T-helper 2 cell (primary cell): ENCODE data around the gene KREMEN1.

Experiments
- DNase-seq, 5 experiments: peaks; one replicate each; pipeline versions ENCODE4 v3.0.0 to v3.0.0-alpha.2; 2012 to 2022

KREMEN1 gene

GRCh38 chr22:29048822-29049654 is 23.8 kb upstream of the KREMEN1 start:
- no peak for DNase-seq

- DNase-seq: no peak
Observed at GRCh38 chr22:29049655-29050263, 23.1 kb upstream of the KREMEN1 start.

- DNase-seq: no peak
Observed at GRCh38 chr22:29050457-29050856, 22.4 kb upstream of the KREMEN1 start.

GRCh38 chr22:29053048-29053702 is 19.7 kb upstream of the KREMEN1 start:
- DNase-seq: no peak

- no peak for DNase-seq
Observed at GRCh38 chr22:29054251-29054767, 18.5 kb upstream of the KREMEN1 start.

- no peak for DNase-seq
Observed at GRCh38 chr22:29055192-29055830, 17.5 kb upstream of the KREMEN1 start.

- no peak for DNase-seq
Observed at GRCh38 chr22:29056472-29056871, 16.4 kb upstream of the KREMEN1 start.

- no peak for DNase-seq
Observed at GRCh38 chr22:29060251-29060869, 12.5 kb upstream of the KREMEN1 start.

- DNase-seq: no peak
Observed at GRCh38 chr22:29060931-29061330, 11.9 kb upstream of the KREMEN1 start.

- no peak for DNase-seq
Observed at GRCh38 chr22:29061773-29062172, 11.1 kb upstream of the KREMEN1 start, which contains the start of gene C22orf31. TSS of gene C22orf31 (minus strand) at chr22:29061831. CDS start at chr22:29061792, 39 bp downstream.

GRCh38 chr22:29062286-29062821 is 10.5 kb upstream of the KREMEN1 start:
- DNase-seq: no peak

- peak in 1 of 5 experiments; percentile 39 for DNase-seq
Observed at GRCh38 chr22:29065468-29066190, 7.2 kb upstream of the KREMEN1 start.

- DNase-seq: no peak
Observed at GRCh38 chr22:29069463-29069862, 3.4 kb upstream of the KREMEN1 start.

GRCh38 chr22:29070490-29070889 is 2.3 kb upstream of the KREMEN1 start:
- no peak for DNase-seq

GRCh38 chr22:29071261-29072045 is 1.4 kb upstream of the KREMEN1 start:
- DNase-seq: peak in 2 of 5 experiments; percentile 13 to 41

GRCh38 chr22:29072193-29072978 is 449 bp upstream of the KREMEN1 start:
- peak; percentile 69 to 86 (median 73) for DNase-seq

- no peak for DNase-seq
Observed at GRCh38 chr22:29073618-29074275, 912 bp downstream of the KREMEN1 start.

GRCh38 chr22:29074276-29074772 is 1.5 kb downstream of the KREMEN1 start:
- no peak for DNase-seq
